NB4 (cell line): ENCODE data around the gene MTURN.

Experiments used
- DNase-seq: peaks from one replicate; pipeline ENCODE4 v3.0.0; 2010; ENCODE audit warnings: low read depth
- H3K4me3 ChIP-seq: one replicate; pipeline ENCODE4 v1.5.1; 2011; ENCODE audit warnings: mild to moderate bottlenecking, low read depth, low read length, moderate library complexity
- MYC ChIP-seq: IDR thresholded peaks from 2 replicates; pipeline ENCODE4 v1.6.1; 2011; ENCODE audit warnings: low read depth, low read length
- POLR2A ChIP-seq: IDR thresholded peaks from 2 replicates; pipeline ENCODE4 v1.6.1; 2011; ENCODE audit warnings: mild to moderate bottlenecking; ENCODE audit not compliant: insufficient read length; ENCODE audit errors: extremely low read depth
- TF ChIP-seq, protein P1 (sequence below): IDR thresholded peaks from one replicate; pipeline ENCODE4 v1.5.1; 2012; ENCODE audit warnings: low read depth, low read length
- TF ChIP-seq, protein P2 (sequence below): IDR thresholded peaks from 2 replicates; pipeline ENCODE4 v1.6.1; 2011; ENCODE audit warnings: low read depth, low read length

Gene MTURN

DNA sequence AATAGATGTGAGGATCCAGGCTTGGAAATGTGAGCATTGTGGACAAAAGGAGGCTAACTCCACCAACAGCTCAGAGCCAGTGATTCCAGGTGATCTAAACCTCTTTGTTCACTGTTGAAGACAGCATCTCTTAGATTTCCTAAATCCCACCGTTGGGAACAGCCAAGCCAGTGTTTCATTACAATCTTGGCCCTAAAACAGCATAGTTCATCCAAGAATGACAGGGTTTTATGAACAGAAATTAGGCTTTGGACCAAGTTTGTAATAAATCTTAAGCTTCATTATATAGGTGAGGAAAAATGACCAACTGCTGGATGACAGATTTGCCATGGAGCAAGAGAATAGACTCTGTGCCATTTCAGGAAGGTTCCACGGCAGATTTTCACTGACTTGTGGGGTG, 65.8 kb downstream of the MTURN start:
- H3K4me3 ChIP-seq: no peak overlapping the region
- no peak for TF ChIP-seq POLR2A
- TF ChIP-seq, protein P1, sequence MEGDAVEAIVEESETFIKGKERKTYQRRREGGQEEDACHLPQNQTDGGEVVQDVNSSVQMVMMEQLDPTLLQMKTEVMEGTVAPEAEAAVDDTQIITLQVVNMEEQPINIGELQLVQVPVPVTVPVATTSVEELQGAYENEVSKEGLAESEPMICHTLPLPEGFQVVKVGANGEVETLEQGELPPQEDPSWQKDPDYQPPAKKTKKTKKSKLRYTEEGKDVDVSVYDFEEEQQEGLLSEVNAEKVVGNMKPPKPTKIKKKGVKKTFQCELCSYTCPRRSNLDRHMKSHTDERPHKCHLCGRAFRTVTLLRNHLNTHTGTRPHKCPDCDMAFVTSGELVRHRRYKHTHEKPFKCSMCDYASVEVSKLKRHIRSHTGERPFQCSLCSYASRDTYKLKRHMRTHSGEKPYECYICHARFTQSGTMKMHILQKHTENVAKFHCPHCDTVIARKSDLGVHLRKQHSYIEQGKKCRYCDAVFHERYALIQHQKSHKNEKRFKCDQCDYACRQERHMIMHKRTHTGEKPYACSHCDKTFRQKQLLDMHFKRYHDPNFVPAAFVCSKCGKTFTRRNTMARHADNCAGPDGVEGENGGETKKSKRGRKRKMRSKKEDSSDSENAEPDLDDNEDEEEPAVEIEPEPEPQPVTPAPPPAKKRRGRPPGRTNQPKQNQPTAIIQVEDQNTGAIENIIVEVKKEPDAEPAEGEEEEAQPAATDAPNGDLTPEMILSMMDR: no peak
- TF ChIP-seq MYC: no peak
- TF ChIP-seq, protein P2, sequence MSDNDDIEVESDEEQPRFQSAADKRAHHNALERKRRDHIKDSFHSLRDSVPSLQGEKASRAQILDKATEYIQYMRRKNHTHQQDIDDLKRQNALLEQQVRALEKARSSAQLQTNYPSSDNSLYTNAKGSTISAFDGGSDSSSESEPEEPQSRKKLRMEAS: no peak
- no peak for DNase-seq

DNA sequence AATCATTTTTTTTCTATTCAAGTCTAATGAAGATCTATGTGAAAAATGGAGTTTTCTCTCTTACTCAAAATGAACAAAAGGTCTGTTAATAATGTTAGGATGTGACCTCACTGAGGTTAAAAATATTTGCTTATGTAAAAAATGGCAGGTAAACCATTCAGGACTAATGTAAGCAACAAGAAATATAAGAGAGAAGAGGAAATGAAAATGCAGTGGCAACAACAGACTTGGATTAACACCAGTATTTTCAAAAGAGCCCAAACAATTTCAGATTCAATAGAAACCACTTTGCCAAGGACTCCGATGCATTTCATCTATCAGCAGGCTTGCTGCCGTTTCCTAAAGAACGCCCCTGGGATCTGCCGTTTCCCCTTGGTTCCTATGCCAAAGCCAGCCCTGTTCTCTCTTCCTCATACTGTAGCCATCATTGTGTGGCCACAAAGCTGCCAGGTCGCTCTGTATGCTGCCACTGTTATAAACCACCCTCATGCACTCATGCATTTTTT, 66.4 kb downstream of the MTURN start:
- no peak for DNase-seq
- no peak overlapping the region for H3K4me3 ChIP-seq
- TF ChIP-seq, protein P1: no peak
- TF ChIP-seq, protein P2: no peak
- no peak for TF ChIP-seq MYC
- TF ChIP-seq POLR2A: no peak

DNA sequence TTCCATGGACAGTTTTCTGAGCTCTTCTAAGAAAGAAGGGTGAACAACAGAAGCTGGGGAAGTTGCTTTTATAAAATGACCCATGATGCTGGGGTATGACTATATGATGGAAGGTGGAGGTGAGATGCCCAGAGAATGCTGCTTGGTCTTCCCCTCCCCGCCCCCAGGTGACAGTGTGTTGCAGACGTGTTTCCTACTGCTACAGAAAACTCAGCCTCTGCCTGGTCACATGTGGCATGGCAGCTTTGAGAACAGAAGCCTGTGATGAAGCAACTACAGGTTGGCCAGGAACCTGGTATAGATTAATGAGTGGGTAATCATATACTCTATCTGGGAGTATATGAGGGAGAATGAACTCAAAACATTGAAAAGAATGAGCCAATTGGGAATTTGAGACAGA, 67.1 kb downstream of the MTURN start:
- TF ChIP-seq POLR2A (no peak), MYC (no peak)
- TF ChIP-seq, protein P1: no peak
- TF ChIP-seq, protein P2: no peak
- DNase-seq: no peak
- H3K4me3 ChIP-seq: no peak overlapping the region

DNA sequence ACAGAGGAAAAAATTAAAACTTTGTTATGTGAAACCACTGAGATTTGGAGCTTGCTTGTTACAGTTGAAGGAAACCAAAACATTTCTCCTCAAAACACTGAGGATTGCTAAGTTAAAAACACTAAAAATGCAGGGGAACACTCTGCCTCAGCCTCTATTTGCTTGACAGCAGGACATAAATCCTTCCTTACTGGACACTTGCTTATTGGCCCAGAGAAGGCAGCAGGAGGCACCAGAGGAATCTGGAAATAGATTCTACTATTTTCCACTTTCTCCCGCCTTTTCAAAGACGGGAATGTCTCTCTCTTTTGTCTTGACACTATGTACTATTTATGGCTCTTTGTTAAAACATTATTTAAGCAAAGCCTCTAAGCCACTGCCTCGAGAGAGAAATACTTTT, 67.9 kb downstream of the MTURN start:
- DNase-seq: no peak
- H3K4me3 ChIP-seq: no peak overlapping the region
- TF ChIP-seq, protein P2: no peak
- no peak for TF ChIP-seq POLR2A
- no peak for TF ChIP-seq MYC
- TF ChIP-seq, protein P1: no peak

DNA sequence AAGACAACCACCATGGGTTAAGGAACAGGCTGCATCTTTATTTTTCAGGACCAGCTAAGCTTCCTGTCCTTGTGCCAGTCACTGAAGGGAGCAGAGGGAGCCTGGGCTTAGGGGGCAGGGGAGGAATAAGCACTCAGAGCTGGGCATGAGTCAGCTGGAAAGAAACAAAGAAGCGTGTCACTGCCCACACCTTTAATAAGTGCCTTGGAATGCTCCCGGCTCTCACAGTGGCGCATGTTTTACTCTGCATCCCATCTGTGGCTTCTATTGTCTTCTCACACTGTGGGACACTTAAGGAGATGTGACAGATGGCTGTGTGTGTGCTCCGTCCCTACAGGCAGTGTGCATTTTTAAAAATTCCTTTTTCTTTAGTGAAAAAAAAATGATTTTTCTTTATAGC, 71.7 kb downstream of the MTURN start:
- no peak overlapping the region for H3K4me3 ChIP-seq
- DNase-seq: no peak
- no peak for TF ChIP-seq MYC
- TF ChIP-seq POLR2A: no peak

DNA sequence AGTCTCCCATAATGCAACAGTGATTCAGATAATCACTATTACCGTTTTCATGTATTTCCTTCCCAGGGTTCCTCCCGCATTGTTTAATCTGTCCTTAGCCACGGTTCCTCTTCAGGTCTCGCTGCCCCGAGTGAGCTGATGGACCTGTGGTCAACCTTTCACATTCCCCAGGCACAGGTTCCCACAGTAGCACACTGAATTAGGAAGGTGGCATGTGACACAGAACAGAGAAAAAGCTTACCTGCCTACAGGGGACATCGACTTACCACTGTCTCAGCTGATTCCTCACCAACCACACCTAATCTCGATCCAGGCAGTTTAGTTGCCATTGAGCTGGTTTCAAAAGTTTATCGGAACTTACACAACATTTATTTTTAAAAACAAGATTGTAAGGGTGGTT, 72.2 kb downstream of the MTURN start:
- DNase-seq: no peak
- no peak overlapping the region for H3K4me3 ChIP-seq
- TF ChIP-seq, protein P2: no peak
- TF ChIP-seq MYC (no peak), POLR2A (no peak)
- TF ChIP-seq, protein P1: no peak
